ENCODE results near the gene R3HDM2.

- TF ChIP-seq CTCF (conservative IDR thresholded peaks at IDR 0.05; ENCODE audit: low read length) (no peak), EZH2phosphoT487 (IDR thresholded peaks at IDR 0.05; ENCODE audit: borderline replicate concordance) (no peak)
These were observed 29.7 kb downstream of the R3HDM2 start for GRCh38 chr12:57401165-57401564.
